HEK293 (cell line): ENCODE measurements around the gene GRID2.

Source experiments
- CTCF ChIA-PET: fragments of 350-600 bp; formaldehyde crosslinking; extraction: SDS; loops from one replicate; lab custom pipeline; 2021; ENCODE audit warnings: antibody characterized with exemption; lab: Yijun Ruan, JAX
- POLR2A ChIA-PET: fragments of 300-600 bp; formaldehyde crosslinking; extraction: SDS; loops from one replicate; lab custom pipeline; 2020; ENCODE audit warnings: antibody characterized with exemption, inconsistent platforms; lab: Yijun Ruan, JAX
- H3K27ac ChIP-seq: fragments of 200-500 bp; sonication (Bioruptor generic); 2 replicates; pipeline ENCODE4 v1.5.1; 2014; ENCODE audit warnings: low read depth, low read length, control low read depth, inconsistent platforms; ENCODE audit errors: extremely low read depth
- H3K36me3 ChIP-seq, 2 experiments: fragments of 200-500 bp in 1 of 2; sonication (Bioruptor generic) in 1 of 2; 1 replicate in 1 of 2; 2 replicates in 1 of 2; pipeline ENCODE4 v1.5.1; 2014 to 2017; ENCODE audit warnings: inconsistent platforms in 2 of 2, low read length in 2 of 2; ENCODE audit not compliant: control insufficient read depth in 2 of 2, insufficient read depth in 1 of 2
- H3K4me1 ChIP-seq: fragments of 200-500 bp; sonication (Bioruptor generic); 2 replicates; pipeline ENCODE4 v1.5.1; 2014; ENCODE audit warnings: mild to moderate bottlenecking, low read length, inconsistent platforms; ENCODE audit not compliant: control insufficient read depth, insufficient read depth
- H3K4me3 ChIP-seq: 2 replicates; pipeline ENCODE4 v1.5.1; 2011; ENCODE audit warnings: low read depth, mild to moderate bottlenecking, control low read depth, low read length, moderate library complexity
- H3K9me3 ChIP-seq: fragments of 200-500 bp; sonication (Bioruptor generic); 2 replicates; pipeline ENCODE4 v1.5.1; 2014; ENCODE audit warnings: low read depth, low read length, inconsistent platforms; ENCODE audit not compliant: control insufficient read depth, insufficient read depth
- BCL11A ChIP-seq: fragments of 450-650 bp; formaldehyde crosslinking; IDR thresholded peaks from 2 replicates; pipeline ENCODE4 v1.5.1; 2016; ENCODE audit warnings: low read depth, missing biosample characterization, missing genetic modification characterization
- GLI2 ChIP-seq: fragments of 450-650 bp; formaldehyde crosslinking; IDR thresholded peaks from 2 replicates; pipeline ENCODE4; 2017; ENCODE audit warnings: missing biosample characterization, missing genetic modification characterization, low read depth, borderline replicate concordance
- GLIS1 ChIP-seq: fragments of 450-650 bp; formaldehyde crosslinking; IDR thresholded peaks from 2 replicates; pipeline ENCODE4 v1.5.1; 2016; ENCODE audit warnings: missing biosample characterization, missing genetic modification characterization
- GLIS2 ChIP-seq: fragments of 450-650 bp; formaldehyde crosslinking; IDR thresholded peaks from 2 replicates; pipeline ENCODE4 v1.5.1; 2016; ENCODE audit warnings: missing biosample characterization, missing genetic modification characterization
- HOXC10 ChIP-seq: sonication (generic); formaldehyde crosslinking; IDR thresholded peaks from 2 replicates; pipeline ENCODE4 v1.8.1; 2023; ENCODE audit warnings: mild to moderate bottlenecking, missing genetic modification reagents
- IKZF3 ChIP-seq: fragments of 450-650 bp; IDR thresholded peaks from 2 replicates; pipeline ENCODE4 v1.5.0; 2018; ENCODE audit warnings: missing biosample characterization, mild to moderate bottlenecking, missing genetic modification characterization, moderate library complexity
- SCRT2 ChIP-seq: fragments of 450-650 bp; formaldehyde crosslinking; IDR thresholded peaks from 2 replicates; pipeline ENCODE4 v1.5.1; 2016; ENCODE audit warnings: missing biosample characterization, missing genetic modification characterization
- WT1 ChIP-seq: fragments of 450-650 bp; formaldehyde crosslinking; IDR thresholded peaks from 2 replicates; pipeline ENCODE4 v1.5.1; 2016; ENCODE audit warnings: missing biosample characterization, missing genetic modification characterization
- ZBTB21 ChIP-seq: fragments of 450-650 bp; formaldehyde crosslinking; IDR thresholded peaks from 2 replicates; pipeline ENCODE4 v1.5.1; 2017; ENCODE audit warnings: missing biosample characterization, missing genetic modification characterization
- ZBTB48 ChIP-seq: fragments of 450-650 bp; formaldehyde crosslinking; IDR thresholded peaks from 2 replicates; pipeline ENCODE4 v1.5.1; 2016; ENCODE audit warnings: missing biosample characterization, missing genetic modification characterization
- ZBTB7A ChIP-seq: fragments of 450-650 bp; formaldehyde crosslinking; IDR thresholded peaks from 2 replicates; pipeline ENCODE4 v1.5.1; 2016; ENCODE audit warnings: low read depth, missing biosample characterization, missing genetic modification characterization
- ZIC2 ChIP-seq: fragments of 450-650 bp; formaldehyde crosslinking; IDR thresholded peaks from 2 replicates; pipeline ENCODE4 v1.5.1; 2016; ENCODE audit warnings: missing biosample characterization, missing genetic modification characterization
- ZNF138 ChIP-seq: fragments of 450-650 bp; formaldehyde crosslinking; IDR thresholded peaks from 2 replicates; pipeline ENCODE4 v1.5.1; 2016; ENCODE audit warnings: missing biosample characterization, missing genetic modification characterization, borderline replicate concordance
- ZNF324 ChIP-seq: fragments of 450-650 bp; formaldehyde crosslinking; IDR thresholded peaks from 2 replicates; pipeline ENCODE4 v1.5.1; 2016; ENCODE audit warnings: missing biosample characterization, missing genetic modification characterization
- ZNF610 ChIP-seq: fragments of 450-650 bp; formaldehyde crosslinking; IDR thresholded peaks from 2 replicates; pipeline ENCODE4 v1.5.1; 2016; ENCODE audit warnings: missing biosample characterization, missing genetic modification characterization, borderline replicate concordance
- ZNF623 ChIP-seq: fragments of 450-650 bp; formaldehyde crosslinking; IDR thresholded peaks from 2 replicates; pipeline ENCODE4 v1.5.1; 2016; ENCODE audit warnings: missing biosample characterization, missing genetic modification characterization
- ZNF664 ChIP-seq: fragments of 450-650 bp; formaldehyde crosslinking; IDR thresholded peaks from 2 replicates; pipeline ENCODE4 v1.5.1; 2016; ENCODE audit warnings: missing biosample characterization, missing genetic modification characterization
- ZNF776 ChIP-seq: fragments of 450-650 bp; formaldehyde crosslinking; IDR thresholded peaks from 2 replicates; pipeline ENCODE4 v1.5.0; 2017; ENCODE audit warnings: missing biosample characterization, missing genetic modification characterization, borderline replicate concordance
- TF ChIP-seq, protein P1 (sequence below): fragments of 450-650 bp; formaldehyde crosslinking; IDR thresholded peaks from 2 replicates; pipeline ENCODE4 v1.5.1; 2016; ENCODE audit warnings: missing biosample characterization, missing genetic modification characterization, borderline replicate concordance
- TF ChIP-seq, protein P2 (sequence below): fragments of 450-650 bp; formaldehyde crosslinking; IDR thresholded peaks from 2 replicates; pipeline ENCODE4 v1.5.1; 2016; ENCODE audit warnings: missing biosample characterization, missing genetic modification characterization
- TF ChIP-seq, protein P3 (sequence below): fragments of 450-650 bp; formaldehyde crosslinking; IDR thresholded peaks from 2 replicates; pipeline ENCODE4 v1.5.1; 2016; ENCODE audit warnings: missing biosample characterization, missing genetic modification characterization

Gene GRID2

DNA sequence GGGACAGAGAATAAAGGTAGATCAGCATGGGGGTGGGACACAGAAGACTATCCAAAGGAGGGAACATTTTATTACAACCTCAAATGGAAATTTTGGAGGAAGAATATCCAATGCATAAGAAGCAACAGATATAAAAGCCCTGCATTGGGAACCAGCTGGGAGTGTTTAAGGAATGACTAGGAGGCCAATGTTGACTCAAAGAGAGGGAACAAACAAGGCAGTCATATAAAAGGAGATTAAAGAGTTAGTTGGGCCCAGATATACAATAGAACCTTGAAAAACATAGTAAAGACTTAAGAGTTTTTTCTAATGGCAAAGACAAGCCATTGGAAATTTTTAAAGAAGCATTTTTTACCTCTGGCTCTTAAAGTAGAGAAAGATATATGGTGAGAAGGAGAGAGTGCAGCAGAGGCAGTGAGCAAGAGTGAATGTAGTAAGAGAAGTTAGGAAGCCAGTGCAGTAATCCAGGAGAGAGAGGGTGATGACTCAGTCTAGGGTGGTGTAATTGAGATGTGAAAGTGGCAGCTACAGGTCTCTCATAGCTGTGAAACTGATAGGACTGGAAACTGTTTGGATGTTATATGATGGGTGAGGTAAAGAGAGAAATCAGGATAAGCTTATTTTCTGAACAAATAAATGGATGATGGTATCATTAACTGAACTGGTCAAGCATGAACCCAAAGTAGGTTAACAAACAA lies 1342.6 kb downstream of the GRID2 start:
- ChIA-PET POLR2A (no interaction called here), CTCF (interaction anchor here (0.7 kb wide), 1 partner anchor 49 kb away, joined by 4 read pairs; no protein-coding TSS in a partner anchor)
- Histone ChIP-seq H3K4me3 (no peak overlapping the region), H3K9me3 (no peaks in the 10 kb centered on the region)
- TF ChIP-seq IKZF3 (tag by site-specific recombination) (no peak), SCRT2 (tag by site-specific recombination) (peak; percentile 81)
- TF ChIP-seq, all 188 proteins: peak for 1
- Histone ChIP-seq H3K4me1 (no peaks in the 10 kb centered on the region), H3K27ac (no peak overlapping the region), H3K36me3 (no peaks in the 10 kb centered on the region)

DNA sequence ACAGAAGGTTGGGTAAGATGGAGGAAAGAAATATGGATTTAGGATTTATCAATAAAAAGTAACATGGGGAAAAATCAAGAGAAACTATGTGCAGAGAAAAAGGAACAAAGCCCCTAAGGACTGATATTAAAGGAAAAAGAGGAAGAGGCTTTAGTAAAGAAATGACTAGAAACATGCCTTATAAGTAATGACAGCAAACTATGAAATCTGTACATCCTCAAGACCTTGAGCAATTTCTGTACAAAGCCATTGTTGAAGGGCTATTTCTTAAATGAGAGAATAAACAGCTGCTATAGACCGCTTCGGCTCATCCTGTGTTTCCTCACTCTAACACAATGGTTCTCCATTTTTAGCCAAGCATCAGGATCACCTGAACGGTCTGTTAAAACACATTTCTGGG lies 1344.5 kb downstream of the GRID2 start:
- Histone ChIP-seq H3K27ac (no peak overlapping the region), H3K4me3 (no peak overlapping the region), H3K36me3 (no peaks in the 10 kb centered on the region), H3K9me3 (no peaks in the 10 kb centered on the region), H3K4me1 (no peaks in the 10 kb centered on the region)
- ChIA-PET POLR2A (no interaction called here), CTCF (no interaction called here)
- no peak for TF ChIP-seq WT1 (tag by site-specific recombination)
- no peak for TF ChIP-seq GLI2
- no peak for TF ChIP-seq BCL11A (tag by site-specific recombination)

DNA sequence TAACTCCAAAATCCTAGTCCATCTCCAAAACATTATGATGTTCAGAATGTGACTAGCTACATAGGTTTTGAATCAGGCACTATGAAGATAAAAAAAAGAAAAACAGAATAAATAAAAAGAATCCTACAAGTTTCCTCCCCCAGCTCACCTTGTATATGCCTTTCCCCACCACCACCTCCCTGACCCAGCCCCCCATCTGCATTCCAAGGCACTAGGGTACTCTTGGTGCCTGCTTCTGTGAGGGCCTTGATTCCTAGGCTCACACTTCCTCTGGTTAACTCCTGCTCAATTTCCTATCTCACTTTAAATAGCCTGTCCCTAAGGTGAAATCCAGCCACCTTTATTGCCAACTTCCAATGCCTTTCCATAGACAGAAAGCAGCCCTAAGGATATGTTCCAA lies 1346.1 kb downstream of the GRID2 start:
- Histone ChIP-seq H3K27ac (no peak overlapping the region), H3K4me1 (no peaks in the 10 kb centered on the region), H3K36me3 (no peaks in the 10 kb centered on the region), H3K4me3 (no peak overlapping the region), H3K9me3 (no peaks in the 10 kb centered on the region)
- POLR2A ChIA-PET, result no interaction called here
- TF ChIP-seq SCRT2 (tag by site-specific recombination) (no peak), ZNF138 (tag by site-specific recombination) (no peak), ZNF623 (no peak), ZNF776 (tag by site-specific recombination) (no peak), HOXC10 (CRISPR knock-in tag) (no peak), GLIS2 (tag by site-specific recombination) (no peak)
- CTCF ChIA-PET, result no interaction called here

DNA sequence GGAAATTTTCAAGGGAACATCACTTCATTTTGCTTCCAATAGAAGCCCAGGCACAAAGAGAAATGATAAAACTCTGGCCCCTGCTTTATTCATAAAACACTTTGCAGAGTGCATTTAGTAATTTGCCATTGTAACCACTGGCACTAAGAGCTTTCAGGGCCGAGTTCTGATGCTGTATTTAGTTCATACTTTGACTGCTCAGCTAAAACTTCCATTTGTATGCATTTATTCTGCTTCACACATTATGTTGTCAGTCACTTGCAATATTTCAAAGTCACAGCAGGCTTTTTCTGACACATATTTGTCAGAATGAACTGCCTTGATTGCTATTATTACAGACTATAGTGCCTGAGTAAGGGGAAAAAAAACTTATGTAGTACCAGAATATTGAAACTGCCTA lies 1350.4 kb downstream of the GRID2 start:
- Histone ChIP-seq H3K4me1 (no peaks in the 10 kb centered on the region), H3K36me3 (no peaks in the 10 kb centered on the region), H3K4me3 (no peak overlapping the region), H3K9me3 (no peaks in the 10 kb centered on the region), H3K27ac (no peak overlapping the region)
- ChIA-PET CTCF (interaction anchor here (0.8 kb wide), 1 partner anchor 150 kb away, joined by 4 read pairs; no protein-coding TSS in a partner anchor), POLR2A (no interaction called here)
- TF ChIP-seq ZNF664, result no peak
- TF ChIP-seq ZNF610 (tag by site-specific recombination), result no peak
- TF ChIP-seq ZBTB7A (tag by site-specific recombination), result no peak
- no peak for TF ChIP-seq ZNF324 (tag by site-specific recombination)
- no peak for TF ChIP-seq ZBTB48 (tag by site-specific recombination)
- TF ChIP-seq GLIS1 (tag by site-specific recombination), result no peak
- TF ChIP-seq, protein P1, sequence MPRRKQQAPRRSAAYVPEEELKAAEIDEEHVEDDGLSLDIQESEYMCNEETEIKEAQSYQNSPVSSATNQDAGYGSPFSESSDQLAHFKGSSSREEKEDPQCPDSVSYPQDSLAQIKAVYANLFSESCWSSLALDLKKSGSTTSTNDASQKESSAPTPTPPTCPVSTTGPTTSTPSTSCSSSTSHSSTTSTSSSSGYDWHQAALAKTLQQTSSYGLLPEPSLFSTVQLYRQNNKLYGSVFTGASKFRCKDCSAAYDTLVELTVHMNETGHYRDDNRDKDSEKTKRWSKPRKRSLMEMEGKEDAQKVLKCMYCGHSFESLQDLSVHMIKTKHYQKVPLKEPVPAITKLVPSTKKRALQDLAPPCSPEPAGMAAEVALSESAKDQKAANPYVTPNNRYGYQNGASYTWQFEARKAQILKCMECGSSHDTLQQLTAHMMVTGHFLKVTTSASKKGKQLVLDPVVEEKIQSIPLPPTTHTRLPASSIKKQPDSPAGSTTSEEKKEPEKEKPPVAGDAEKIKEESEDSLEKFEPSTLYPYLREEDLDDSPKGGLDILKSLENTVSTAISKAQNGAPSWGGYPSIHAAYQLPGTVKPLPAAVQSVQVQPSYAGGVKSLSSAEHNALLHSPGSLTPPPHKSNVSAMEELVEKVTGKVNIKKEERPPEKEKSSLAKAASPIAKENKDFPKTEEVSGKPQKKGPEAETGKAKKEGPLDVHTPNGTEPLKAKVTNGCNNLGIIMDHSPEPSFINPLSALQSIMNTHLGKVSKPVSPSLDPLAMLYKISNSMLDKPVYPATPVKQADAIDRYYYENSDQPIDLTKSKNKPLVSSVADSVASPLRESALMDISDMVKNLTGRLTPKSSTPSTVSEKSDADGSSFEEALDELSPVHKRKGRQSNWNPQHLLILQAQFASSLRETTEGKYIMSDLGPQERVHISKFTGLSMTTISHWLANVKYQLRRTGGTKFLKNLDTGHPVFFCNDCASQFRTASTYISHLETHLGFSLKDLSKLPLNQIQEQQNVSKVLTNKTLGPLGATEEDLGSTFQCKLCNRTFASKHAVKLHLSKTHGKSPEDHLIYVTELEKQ (tag by site-specific recombination), result no peak
- TF ChIP-seq, protein P2, sequence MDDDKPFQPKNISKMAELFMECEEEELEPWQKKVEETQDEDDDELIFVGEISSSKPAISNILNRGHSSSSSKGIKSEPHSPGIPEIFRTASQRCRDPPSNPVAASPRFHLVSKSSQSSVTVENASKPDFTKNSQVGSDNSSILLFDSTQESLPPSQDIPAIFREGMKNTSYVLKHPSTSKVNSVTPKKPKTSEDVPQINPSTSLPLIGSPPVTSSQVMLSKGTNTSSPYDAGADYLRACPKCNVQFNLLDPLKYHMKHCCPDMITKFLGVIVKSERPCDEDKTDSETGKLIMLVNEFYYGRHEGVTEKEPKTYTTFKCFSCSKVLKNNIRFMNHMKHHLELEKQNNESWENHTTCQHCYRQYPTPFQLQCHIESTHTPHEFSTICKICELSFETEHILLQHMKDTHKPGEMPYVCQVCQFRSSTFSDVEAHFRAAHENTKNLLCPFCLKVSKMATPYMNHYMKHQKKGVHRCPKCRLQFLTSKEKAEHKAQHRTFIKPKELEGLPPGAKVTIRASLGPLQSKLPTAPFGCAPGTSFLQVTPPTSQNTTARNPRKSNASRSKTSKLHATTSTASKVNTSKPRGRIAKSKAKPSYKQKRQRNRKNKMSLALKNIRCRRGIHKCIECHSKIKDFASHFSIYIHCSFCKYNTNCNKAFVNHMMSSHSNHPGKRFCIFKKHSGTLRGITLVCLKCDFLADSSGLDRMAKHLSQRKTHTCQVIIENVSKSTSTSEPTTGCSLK (tag by site-specific recombination), result no peak
- TF ChIP-seq ZNF138 (tag by site-specific recombination), result no peak
- no peak for TF ChIP-seq ZBTB21 (tag by site-specific recombination)
- TF ChIP-seq, protein P3, sequence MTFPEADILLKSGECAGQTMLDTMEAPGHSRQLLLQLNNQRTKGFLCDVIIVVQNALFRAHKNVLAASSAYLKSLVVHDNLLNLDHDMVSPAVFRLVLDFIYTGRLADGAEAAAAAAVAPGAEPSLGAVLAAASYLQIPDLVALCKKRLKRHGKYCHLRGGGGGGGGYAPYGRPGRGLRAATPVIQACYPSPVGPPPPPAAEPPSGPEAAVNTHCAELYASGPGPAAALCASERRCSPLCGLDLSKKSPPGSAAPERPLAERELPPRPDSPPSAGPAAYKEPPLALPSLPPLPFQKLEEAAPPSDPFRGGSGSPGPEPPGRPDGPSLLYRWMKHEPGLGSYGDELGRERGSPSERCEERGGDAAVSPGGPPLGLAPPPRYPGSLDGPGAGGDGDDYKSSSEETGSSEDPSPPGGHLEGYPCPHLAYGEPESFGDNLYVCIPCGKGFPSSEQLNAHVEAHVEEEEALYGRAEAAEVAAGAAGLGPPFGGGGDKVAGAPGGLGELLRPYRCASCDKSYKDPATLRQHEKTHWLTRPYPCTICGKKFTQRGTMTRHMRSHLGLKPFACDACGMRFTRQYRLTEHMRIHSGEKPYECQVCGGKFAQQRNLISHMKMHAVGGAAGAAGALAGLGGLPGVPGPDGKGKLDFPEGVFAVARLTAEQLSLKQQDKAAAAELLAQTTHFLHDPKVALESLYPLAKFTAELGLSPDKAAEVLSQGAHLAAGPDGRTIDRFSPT (tag by site-specific recombination), result no peak
- TF ChIP-seq ZIC2 (tag by site-specific recombination), result no peak
